NCI-H2107 (cell line): ENCODE data around the gene NLRC3.

Experiments
- DNase-seq: peaks from one replicate; lab custom pipeline; 2025; lab: John Stamatoyannopoulos, UW

The NLRC3 gene

GRCh38 chr16:3548445-3548844, 28.8 kb downstream of the NLRC3 start:
- no peak for DNase-seq

- DNase-seq, result no peak
These were observed 30.1 kb downstream of the NLRC3 start for GRCh38 chr16:3546986-3547682.

- no peak for DNase-seq
These were observed 34.4 kb downstream of the NLRC3 start for GRCh38 chr16:3542601-3543373.

GRCh38 chr16:3541527-3542155, 35.6 kb downstream of the NLRC3 start:
- DNase-seq, result no peak

- no peak for DNase-seq
These were observed 39.0 kb downstream of the NLRC3 start for GRCh38 chr16:3538222-3538621.

- DNase-seq, result no peak
These were observed 40.4 kb downstream of the NLRC3 start for GRCh38 chr16:3536851-3537250.

GRCh38 chr16:3536271-3536731, 40.9 kb downstream of the NLRC3 start:
- no peak for DNase-seq

- DNase-seq, result no peak
These were observed 43.1 kb downstream of the NLRC3 start for GRCh38 chr16:3534126-3534525.

GRCh38 chr16:3532741-3533140, 44.5 kb downstream of the NLRC3 start:
- no peak for DNase-seq

GRCh38 chr16:3530371-3530914, 46.8 kb downstream of the NLRC3 start:
- no peak for DNase-seq

- DNase-seq, result no peak
These were observed 48.0 kb downstream of the NLRC3 start for GRCh38 chr16:3529175-3529574.

GRCh38 chr16:3528406-3528805, 48.8 kb downstream of the NLRC3 start:
- no peak for DNase-seq

- peak; percentile 11 for DNase-seq
These were observed 49.9 kb downstream of the NLRC3 start for GRCh38 chr16:3527216-3527829.

- no peak for DNase-seq
These were observed 51.3 kb downstream of the NLRC3 start for GRCh38 chr16:3525951-3526350.

- DNase-seq, result no peak
These were observed 53.9 kb downstream of the NLRC3 start for GRCh38 chr16:3523281-3523680.

- DNase-seq, result no peak
These were observed 56.4 kb downstream of the NLRC3 start for GRCh38 chr16:3520841-3521240.

GRCh38 chr16:3520413-3520812, 56.8 kb downstream of the NLRC3 start:
- DNase-seq, result no peak

- DNase-seq, result no peak
These were observed 57.6 kb downstream of the NLRC3 start for GRCh38 chr16:3519581-3519980.

- no peak for DNase-seq
These were observed 58.2 kb downstream of the NLRC3 start for GRCh38 chr16:3518986-3519348.

- no peak for DNase-seq
These were observed 58.8 kb downstream of the NLRC3 start for GRCh38 chr16:3518292-3518985.

GRCh38 chr16:3515897-3516296, 61.3 kb downstream of the NLRC3 start:
- no peak for DNase-seq

GRCh38 chr16:3514621-3515020, 62.6 kb downstream of the NLRC3 start:
- no peak for DNase-seq
